Measurements from ENCODE around the gene STX4.

Gene STX4

GRCh38 chr16:31084584-31085302, 51.4 kb downstream of the STX4 start:
- no peak for DNase-seq (ENCODE audit: low spot score)

DNA sequence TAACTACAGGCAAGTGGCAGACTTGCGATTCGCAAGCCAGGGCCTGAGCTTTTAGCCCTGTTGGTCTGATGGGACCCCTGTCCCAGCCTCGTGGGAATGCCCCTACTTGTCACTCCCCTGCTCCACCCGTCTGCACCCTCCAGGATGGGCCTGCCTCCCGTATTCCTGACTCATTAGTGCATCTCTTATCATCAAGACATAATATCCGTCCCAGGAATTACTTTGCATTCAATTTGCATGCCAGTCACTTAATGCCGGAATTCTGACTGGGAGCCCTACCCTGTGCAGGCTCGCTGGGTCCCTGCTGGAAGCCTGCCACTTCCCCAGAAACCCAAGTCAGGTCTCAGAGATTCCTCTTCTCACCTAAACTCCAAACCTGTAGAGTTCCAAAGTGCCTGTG, 52.1 kb downstream of the STX4 start:
- DNase-seq (ENCODE audit: low spot score), result no peak

DNA sequence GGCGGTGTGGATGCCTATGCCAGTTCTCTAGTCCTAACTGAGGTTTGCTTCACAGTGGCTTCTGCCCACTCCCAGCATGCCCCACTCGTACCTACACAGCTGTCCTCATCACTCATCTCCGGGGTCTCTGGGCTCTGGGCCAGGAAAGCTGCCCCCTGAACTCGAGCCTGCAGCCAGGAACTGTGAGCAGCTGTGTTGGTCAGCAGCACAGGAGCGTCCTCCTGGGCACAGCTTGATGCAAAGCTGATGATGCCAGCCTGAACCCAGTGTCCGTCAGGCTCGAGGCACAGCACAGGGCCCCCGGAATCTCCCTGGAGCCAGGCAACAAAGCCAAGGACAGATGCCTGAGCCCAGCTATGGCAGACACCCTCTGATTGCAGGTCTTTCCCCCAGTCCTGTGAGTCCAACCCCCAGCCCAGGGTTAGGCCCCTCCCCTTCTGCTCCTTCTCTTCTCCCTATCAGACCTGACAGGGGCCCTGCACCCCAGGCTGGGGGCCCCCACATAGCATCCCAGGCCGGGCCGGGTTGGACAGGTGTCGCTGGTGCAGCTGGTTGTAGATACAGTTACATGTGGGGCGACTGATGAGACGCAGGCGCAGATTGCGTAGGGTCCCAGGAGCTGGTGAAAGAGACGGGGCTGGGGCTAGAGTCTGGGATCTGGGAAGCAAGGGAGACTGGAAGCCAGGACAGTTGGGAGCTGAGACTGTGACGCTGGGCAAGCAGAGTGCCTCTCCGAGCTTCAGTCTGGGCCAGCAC, 52.7 kb downstream of the STX4 start:
- no peak for DNase-seq (ENCODE audit: low spot score)

- no peak for DNase-seq (ENCODE audit: low spot score)
Observed at GRCh38 chr16:31086629-31086906, 53.2 kb downstream of the STX4 start.

DNA sequence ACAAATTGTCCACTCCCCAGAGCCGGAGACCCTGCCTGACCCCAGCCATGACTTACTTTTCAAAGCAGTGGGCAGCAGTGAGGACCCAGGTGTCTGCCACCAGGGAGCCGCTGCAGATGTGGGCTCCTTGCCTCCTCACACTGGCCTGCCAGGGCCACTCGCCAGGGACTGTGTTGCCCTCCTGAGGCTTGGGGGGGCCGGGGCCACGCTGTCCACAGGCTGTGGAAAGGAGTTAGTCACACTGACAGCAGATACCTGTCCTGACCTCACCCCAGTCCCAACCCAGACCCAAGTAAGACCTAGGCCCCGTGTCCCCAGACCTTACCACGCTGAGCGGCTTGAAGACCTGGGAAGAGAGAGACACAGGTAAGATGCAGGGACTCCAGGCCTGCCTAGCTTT, 54.1 kb downstream of the STX4 start:
- DNase-seq (ENCODE audit: low spot score), result no peak

GRCh38 chr16:31087971-31088370, 54.6 kb downstream of the STX4 start:
- no peak for DNase-seq (ENCODE audit: low spot score)

- no peak for DNase-seq (ENCODE audit: low spot score)
Observed at GRCh38 chr16:31088459-31089183, 55.3 kb downstream of the STX4 start, which contains the start of gene PRSS53. Gene PRSS53 (minus strand): TSS chr16:31088943. CDS start chr16:31088809, 134 bp downstream.

DNA sequence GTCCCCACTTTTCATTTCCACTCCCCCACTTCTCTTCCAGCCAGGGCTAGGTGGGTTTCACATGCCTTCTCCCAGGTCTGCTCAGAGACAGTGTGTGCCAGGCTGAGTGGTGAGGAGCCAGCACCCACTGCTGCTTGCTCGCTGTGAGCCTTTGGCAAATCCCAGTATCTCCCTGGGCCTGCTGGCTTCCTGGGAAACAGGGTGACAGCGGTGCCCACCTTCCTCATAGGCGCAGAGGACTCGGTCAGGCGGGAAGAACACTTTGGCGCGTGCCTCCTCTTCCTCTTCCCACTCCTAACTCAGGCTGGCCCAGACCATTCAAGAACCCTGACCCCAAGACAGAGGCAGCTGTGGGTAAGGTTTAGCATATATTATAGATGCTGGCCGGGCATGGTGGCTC, 55.8 kb downstream of the STX4 start:
- no peak for DNase-seq (ENCODE audit: low spot score)
